GM21717 (cell line): ENCODE results near the gene TMEM164.

Experiments
- ATAC-seq: cut with Tn5 transposase; IDR thresholded peaks from one replicate; pipeline ENCODE4 v1.9.1; 2021; ENCODE audit warnings: mild to moderate bottlenecking, moderate library complexity; ENCODE audit not compliant: unreplicated experiment

Gene TMEM164

DNA sequence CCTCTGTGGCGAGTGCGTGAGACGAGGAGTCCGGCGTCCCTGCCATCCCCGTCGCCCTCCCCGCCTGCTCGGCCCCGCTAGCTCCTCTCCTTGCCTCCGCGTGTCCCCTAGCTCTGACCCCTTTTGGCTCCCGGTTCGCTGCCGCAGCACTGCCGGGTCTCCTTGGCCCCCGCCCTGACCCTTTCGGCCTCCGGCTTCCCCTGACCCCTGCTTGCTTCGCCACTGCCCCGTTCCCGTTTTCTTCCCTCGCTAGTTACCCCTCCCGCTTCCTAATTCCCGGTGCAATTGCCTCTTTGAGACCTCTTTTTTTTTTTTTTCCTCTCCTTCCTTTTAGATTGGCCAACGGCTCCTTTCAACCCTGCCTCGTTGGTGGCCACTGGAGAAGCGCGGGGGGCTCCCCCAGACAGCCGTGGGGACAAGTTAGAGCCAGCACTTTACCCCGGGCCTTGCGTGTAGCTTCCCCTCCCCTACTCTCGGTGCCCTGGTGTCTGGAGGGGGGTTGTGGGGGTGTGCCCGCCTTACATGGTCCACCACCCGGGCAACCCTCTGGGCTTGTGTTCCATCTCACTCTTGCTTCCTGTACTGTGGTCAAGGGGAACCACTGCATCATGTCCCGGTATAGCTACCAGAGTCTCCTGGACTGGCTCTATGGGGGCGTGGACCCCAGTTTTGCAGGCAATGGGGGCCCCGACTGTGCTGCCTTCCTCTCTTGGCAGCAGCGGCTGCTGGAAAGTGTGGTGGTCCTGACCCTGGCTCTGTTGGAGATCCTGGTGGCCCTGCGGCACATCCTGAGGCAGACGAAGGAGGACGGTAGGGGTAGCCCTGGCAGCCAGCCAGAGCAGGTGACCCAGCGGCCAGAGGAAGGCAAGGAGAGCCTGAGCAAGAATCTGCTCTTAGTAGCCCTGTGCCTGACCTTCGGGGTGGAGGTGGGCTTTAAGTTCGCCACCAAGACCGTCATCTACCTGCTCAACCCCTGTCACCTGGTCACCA is 548 bp downstream of the TMEM164 start:
- ATAC-seq: peak; percentile 27

DNA sequence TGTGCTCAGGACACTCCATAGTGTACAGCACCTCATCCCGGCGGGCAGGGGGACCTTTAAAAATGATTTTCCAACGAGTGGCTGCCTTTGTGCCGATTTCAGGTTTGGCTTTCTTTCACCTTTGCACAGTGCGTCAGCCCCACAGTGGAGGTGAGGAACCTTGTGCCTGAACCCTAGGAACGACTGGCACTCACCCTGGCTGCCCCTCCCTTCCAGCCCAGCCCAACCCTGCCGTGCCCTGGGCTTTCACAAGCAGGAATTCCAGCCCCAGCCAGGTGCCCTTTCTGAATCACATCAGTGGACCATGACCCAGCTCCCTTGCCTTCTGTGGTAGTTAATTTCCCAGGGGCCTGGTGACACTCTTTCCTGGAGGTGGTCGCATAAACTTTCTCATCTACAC is 1.3 kb downstream of the TMEM164 start:
- no peak for ATAC-seq

DNA sequence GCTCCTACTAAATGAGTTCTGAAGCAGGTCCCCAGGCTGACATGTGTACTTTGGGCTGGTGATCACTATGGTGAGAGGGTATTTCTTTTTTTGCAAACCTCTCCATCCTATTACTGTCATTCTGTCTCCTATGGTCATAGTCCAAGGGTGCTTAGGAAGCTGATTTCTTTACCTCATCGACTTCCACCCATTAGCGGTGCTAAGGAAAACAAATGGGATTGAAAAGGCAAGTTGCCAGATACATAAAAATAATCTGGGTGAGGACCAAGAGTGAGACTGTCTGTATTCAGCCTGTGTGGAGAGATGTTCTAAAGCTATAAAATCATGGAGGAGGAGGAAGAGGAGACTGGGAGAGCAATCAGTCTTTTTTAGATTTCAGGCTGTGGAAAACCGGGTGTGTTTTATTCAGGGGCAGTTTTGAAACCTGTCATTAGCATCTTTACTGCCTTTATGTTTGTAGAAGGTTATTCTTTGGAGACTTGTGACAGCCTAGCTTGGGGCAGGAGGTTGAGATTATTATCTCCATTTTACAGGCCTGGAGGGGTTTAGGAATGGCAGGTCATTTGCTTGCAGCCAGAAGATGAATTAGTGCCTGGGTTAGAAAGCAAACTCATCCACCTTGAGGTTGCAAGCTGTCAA is 1.9 kb downstream of the TMEM164 start:
- no peak for ATAC-seq

DNA sequence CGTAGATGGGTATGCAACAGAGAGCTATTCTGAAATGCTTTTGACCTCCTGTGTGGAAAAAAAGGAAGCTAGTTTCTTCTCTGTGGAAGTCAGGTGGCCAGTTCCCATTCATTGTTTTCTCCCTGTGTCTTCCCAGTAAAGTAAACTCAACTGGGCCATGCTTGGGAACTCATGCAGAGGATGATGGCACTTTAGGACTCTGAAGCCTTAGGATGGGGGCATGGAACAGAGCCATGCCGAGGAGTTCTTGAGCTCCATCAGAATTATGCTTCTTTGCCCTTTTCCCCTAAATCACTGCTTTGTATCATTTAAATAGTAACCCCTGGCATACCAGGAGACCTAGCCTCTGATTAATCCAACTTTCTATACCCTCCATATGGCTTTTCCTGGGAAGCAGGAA is 3.2 kb downstream of the TMEM164 start:
- no peak for ATAC-seq

DNA sequence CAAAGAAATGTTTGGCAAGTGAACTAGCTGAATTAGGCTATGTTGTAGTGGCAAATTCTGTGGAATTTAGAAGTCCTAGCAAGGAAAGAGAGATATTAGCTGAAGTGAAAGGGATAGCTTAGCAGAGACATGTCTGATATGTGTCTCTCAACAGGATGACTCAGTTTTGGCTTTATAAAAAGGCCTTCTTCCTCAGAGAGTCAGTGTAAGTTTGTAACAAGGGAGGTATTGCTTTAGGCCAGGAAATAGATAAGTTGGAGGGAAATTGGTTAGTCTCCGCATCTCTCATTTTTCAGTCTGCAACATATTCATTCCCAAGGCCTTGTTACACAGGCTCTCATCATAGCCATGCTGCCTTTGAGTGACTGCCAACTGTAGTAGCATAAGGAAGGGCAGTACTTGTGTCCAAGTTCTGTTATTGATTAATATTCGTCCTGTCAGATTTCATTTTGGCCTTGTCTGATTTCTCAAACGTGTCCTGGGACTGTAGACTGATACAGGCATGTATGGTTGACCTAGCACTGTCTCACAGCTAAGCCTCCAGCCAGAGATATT is 4.0 kb downstream of the TMEM164 start:
- ATAC-seq: no peak

DNA sequence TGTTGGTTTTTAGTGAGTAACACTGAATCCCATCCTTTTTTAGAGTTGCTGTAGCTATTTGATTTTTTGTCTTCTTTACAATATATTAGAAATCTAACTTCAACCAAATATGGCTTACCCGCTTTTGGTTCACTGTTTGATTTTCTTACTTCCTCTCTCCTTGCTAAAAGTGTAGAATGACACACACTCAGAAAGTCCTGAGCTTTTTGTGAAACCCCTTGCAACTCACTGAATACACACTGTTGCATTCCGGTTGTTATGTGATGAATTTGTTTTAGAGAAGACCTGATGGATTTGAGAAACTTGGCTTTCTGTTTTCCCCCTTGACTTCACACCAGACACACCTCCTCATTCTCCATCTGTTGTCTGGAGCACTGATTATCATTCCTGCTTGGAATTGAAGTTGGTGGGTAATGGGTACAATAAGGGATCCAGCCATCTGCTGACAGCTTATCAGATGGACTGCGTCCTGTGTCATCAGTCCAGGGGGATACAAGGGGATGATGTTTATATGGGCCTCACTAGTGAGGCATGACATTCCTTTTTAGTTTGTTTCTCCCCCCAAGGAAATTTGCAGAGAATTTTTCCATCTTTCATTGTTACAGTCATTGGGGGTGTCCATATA is 5.2 kb downstream of the TMEM164 start:
- peak; percentile 38 for ATAC-seq

DNA sequence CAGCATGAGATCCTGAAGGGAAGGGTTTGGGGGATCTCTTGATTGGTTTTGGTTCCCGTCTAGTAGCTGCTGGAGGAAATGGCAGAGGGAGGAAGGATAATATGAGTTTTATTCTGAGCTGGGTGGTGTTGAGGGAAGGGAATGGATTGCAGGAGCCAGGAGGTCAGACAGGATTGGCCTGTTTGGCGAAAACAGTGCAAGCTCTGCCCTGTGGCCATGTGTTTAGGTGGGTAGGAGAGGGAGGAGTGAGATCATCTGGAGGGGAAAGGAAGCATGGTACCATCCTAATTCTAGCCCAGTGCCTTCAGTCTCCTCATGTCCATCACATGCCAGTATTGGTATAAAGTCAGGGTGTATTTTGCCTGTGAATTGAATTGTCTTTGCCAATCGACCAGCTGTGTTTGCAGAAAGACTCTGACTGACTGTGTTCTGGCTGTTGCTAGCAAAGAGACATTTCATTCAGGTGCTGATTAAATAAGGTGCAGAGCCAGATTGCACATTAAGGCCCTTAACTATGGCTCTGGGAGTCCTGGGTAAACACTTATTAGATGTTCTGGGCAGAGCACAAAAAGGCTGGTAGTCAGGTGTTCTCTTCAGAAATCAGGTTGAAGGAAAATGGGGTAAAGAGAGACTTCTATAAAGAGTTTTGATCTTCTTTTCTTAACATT is 10.0 kb downstream of the TMEM164 start:
- ATAC-seq: no peak

DNA sequence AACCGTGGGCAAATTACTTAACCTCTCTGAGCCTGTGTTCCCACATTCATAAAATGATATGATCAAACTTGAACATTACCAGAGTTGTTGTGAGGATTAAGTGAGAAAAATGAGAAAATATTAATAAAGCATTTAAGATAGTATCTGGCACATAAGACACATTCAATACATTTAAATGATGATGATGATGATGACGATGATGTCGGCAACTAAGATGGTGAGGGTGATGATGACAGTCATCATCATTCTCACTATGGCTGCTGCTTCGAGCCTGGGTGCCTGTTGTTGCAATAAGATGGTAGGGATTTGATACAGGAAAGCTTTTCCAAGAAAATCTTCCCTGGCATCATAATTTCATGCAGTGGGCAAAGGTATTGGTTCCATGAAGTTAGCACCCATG is 11.1 kb downstream of the TMEM164 start:
- no peak for ATAC-seq

DNA sequence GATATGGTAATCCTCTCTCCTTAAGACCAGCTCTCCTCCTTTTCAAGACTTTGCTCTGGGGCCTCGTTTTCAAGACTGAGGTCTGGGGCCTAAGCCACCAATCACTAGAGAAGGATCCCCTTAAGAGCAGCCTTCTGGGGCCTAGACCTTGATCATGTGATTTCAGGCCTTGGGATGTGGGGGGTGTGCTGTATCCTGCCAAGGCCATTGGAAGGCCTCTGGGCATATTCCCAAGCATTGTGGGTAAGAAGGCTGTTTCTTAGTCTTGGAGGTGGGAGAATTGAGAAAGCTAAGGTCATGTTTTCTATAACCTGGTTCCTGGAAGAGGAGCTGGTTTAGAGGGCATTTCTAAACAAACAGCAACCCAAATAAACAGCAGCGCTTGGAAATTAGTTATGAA is 12.1 kb downstream of the TMEM164 start:
- ATAC-seq: no peak

DNA sequence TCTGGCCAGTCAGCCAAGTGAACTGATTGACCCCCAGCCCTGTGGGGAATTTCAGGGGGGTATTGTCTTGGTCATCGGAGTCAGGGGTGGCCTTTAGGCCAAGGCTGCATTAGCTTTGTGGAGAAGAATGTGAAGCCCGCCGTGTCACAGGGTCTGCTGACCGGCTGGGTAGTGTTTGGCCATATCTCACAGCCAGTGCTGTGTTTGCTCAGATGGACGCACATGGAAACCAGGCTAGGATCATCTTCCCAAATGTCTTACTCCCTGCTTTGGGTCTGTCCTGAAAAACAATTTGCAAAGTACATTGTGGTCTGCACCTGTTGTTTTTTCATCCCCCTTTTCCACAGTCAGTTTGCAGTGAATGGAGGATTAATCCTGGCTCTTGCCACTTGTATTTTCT is 13.0 kb downstream of the TMEM164 start:
- ATAC-seq: no peak

DNA sequence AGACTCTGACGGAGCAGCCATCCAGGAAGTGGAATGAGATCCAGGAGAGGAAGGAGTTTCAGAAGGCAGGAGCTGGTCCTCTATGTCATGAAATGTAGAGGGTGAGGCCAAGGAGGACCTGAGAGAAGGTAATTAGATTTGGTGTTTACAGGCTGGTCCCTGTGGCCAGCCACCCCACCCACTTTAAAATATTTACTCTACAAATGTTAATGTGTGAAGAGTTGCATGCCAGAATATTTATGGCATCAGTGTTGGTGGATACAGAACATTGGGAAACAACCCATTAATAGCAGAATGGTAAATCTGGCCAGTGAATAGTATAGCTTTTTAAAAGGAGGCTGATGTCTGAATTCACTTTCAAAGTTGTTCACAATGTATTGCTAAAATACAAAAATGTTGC is 17.6 kb downstream of the TMEM164 start:
- ATAC-seq: no peak

DNA sequence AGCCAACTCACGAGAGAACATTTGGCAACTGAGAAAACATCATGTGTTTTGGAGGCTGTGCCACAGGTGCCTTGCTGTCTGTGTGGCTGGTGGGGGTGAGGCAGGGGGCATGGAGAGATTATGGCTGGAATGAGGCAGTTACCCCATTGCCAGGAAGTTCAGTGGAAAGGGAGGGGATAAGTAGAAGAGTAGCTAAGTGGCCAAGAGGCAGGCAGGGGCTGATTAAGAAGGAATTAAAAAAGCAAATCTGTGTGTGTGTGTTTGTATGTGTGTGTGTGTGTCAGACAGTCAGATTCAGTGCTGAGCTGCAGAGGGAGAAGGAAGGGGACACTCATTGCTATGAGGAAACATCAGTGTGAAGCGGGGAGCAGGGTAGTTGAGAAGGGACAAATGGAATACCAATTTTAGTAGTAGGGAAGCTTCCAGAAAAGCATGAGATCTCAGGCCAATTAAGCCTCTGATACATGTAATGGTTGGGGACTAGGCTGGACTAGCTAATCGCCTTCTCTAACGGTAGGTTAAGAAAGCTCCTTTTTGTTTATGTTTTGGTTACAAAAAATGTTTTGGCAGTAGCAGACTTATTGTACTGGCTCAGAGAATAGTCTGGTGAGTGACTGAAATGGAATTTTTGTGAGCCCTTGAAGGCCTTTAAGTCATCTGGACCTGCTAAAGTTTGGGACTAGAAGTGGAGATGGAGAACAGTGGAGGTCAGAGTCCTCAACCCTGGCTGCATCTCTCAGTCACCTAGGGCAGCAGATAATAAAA is 18.5 kb downstream of the TMEM164 start:
- no peak for ATAC-seq

DNA sequence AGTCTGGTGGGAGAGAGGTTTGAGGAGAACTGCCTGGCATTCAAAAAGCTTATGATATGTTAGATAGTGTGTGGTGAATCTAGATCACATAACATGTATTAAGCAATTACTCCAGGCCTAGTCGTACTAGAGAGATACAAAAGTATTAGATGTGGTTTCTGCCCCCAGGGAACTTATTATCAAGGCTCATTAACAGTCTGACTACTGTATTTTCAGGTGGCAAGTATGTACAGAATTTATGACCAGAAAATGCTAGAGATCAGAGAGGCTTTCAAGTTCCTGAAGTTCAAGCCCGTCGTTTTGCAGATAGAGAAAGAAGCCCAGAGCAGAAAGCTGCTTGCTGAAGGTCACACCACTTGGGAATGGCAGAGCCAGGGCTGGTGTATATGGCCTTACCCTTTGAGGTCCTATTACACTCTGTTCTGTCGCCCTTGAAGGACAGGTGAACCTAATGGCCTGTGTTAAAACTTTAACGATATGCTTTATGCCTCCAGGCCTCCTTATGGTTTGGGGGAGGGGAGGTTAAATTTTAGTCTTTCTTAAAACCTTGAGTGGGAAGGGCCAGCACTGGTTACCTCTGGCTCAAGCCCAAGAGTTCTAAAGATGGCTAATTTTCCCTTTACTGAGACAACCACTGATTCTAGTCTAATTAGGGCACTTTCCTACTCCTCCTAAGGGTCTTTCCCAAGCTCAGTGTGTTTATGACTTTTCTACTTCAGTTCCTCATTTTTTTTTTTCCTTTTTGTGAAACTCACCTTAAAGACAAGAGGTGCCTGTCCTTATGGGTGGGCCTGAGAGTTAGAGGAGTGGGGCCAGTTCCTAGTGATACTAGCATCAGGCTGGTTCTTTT is 19.9 kb downstream of the TMEM164 start:
- no peak for ATAC-seq

DNA sequence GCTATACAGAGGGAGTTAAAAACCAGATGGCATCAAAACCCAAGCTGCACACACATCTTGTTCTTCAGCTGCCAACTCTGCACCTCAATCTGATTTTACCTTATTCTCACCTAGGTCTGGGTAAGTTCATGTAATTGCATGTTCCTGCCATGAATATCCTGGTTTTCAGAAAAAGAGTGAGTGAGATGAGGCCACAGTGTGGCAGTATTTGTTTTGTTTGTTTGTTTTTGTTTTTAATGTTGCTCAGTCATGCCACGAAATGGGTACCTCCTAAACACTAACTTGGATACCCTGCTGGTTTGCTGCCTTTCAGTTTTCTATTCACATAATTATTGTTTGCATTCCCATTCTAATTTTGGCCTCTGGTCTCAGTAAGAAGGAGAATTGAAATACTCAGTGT is 22.5 kb downstream of the TMEM164 start:
- no peak for ATAC-seq

DNA sequence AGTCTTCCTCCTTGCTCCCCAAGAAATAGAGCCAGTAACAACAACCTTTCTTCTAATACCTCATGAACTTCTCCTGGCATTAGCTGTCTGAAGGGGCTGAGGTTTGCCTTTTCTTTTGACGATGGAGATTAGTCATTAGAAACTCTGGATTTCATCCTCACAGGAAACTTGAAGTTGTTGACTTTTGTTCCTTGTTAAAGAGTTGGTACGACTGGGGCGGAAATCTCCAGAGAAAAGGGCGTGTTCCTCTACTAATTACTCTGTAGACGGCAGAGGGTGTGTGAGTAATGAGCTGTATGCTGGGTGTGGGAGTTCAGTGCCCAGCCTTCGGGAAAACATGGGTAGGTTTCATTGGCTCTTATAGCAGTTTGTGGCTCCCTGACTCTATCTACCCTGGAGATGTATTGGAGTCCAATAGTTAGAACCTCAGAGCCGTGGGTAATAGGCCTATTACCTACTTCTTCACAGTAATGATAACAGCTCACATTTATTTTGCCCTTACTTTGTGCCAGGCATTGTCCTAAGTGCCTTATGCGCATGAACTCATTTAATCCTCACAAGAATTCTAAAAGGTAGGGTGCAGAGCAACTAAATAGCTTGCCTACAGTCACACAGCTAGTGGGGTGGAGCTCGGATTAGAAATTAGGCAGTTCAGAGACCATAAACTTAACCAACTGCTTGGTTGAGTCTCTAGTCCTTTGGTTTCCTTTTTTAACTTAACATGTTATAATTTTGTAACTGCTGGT is 23.4 kb downstream of the TMEM164 start:
- no peak for ATAC-seq

DNA sequence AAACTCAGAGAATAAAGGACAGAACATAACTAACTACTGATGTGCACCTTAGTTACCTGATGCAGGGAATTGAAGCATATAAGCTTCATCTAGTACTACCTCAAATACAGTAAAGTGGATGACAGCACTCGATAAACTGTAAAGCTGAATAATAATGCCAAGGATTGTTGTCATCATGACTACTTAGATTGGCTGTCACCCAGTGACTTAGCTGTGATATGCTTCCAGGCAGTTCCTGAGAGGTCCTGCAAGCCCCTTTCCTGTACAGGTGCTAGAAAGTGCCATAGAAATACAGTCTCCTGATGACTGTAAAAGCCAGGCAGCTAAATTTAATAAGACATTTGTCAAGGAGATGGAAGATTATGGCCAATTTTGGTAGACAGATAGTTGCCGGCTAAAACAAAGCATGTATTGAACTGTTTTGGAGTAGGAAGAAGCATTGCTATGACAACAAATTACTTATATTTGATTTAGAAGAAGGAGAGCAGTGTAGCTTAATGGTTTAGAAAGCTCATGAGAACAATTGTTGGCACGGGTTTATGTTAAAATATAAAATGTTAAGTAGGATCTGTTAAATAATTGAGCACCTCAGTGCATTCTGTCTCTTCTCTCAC is 29.7 kb downstream of the TMEM164 start:
- ATAC-seq: no peak

DNA sequence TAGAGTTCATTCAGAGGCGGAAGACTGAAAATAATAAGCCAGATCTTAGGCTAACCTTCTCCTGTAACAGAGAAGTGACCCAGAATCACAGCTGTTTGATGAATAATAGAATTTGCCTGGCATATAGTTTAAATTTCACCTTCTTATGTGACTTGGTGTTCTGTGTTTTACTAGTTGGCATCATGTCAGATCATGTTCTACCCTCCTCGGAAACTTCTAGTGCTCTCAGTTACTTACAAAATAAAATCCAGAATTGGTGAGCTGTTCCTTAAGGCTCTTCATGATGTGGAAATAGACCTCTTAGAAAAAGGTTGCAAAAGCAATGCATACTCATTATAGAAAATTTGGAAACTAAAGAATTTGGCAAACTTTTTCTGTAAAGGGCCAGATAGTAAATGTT is 31.1 kb downstream of the TMEM164 start:
- no peak for ATAC-seq
